Measurements from ENCODE around the gene DIP2C.

DIP2C gene

GRCh38 chr10:565676-566075 is 123.8 kb downstream of the DIP2C start:
- Histone ChIP-seq H3K27me3 (ENCODE audit: insufficient read depth, low read length) (no peaks in the 10 kb centered on the region), H3K4me3 (ENCODE audit: low read length) (no peak overlapping the region), H3K4me1 (ENCODE audit: insufficient read depth, low read length) (no peaks in the 10 kb centered on the region), H3K9ac (ENCODE audit: low read depth, low read length) (no peak overlapping the region), H3K27ac (ENCODE audit: low read length) (no peak overlapping the region), H3K9me3 (ENCODE audit: insufficient read depth, low read depth, low read length) (peaks cover 19% of the 10 kb centered on the region), H3K36me3 (ENCODE audit: insufficient read depth, low read depth, low read length) (no peaks in the 10 kb centered on the region)

- Histone ChIP-seq H3K27ac (ENCODE audit: low read length) (no peak overlapping the region), H3K36me3 (ENCODE audit: insufficient read depth, low read depth, low read length) (no peaks in the 10 kb centered on the region), H3K9me3 (ENCODE audit: insufficient read depth, low read depth, low read length) (peaks cover 19% of the 10 kb centered on the region), H3K9ac (ENCODE audit: low read depth, low read length) (no peak overlapping the region), H3K27me3 (ENCODE audit: insufficient read depth, low read length) (no peaks in the 10 kb centered on the region), H3K4me3 (ENCODE audit: low read length) (no peak overlapping the region), H3K4me1 (ENCODE audit: insufficient read depth, low read length) (no peaks in the 10 kb centered on the region)
Measured at GRCh38 chr10:565146-565545, 124.3 kb downstream of the DIP2C start.

- Histone ChIP-seq H3K4me3 (ENCODE audit: low read length) (no peak overlapping the region), H3K27ac (ENCODE audit: low read length) (no peak overlapping the region), H3K36me3 (ENCODE audit: insufficient read depth, low read depth, low read length) (no peaks in the 10 kb centered on the region), H3K4me1 (ENCODE audit: insufficient read depth, low read length) (peaks cover 8% of the 10 kb centered on the region; the same call in 1 of the 2 replicates), H3K9me3 (ENCODE audit: insufficient read depth, low read depth, low read length) (peaks cover 19% of the 10 kb centered on the region), H3K9ac (ENCODE audit: low read depth, low read length) (no peak overlapping the region), H3K27me3 (ENCODE audit: insufficient read depth, low read length) (no peaks in the 10 kb centered on the region)
Measured at GRCh38 chr10:563827-564226, 125.6 kb downstream of the DIP2C start.

GRCh38 chr10:562142-562541 is 127.3 kb downstream of the DIP2C start:
- no peak overlapping the region for H3K4me3 ChIP-seq (ENCODE audit: low read length)
- no peak overlapping the region for H3K27ac ChIP-seq (ENCODE audit: low read length)
- H3K27me3 ChIP-seq (ENCODE audit: insufficient read depth, low read length) = no peaks in the 10 kb centered on the region
- no peak overlapping the region for H3K9ac ChIP-seq (ENCODE audit: low read depth, low read length)
- H3K9me3 ChIP-seq (ENCODE audit: insufficient read depth, low read depth, low read length) = peaks cover 19% of the 10 kb centered on the region
- peaks cover 19% of the 10 kb centered on the region; the same call in 1 of the 2 replicates for H3K4me1 ChIP-seq (ENCODE audit: insufficient read depth, low read length)
- H3K36me3 ChIP-seq (ENCODE audit: insufficient read depth, low read depth, low read length) = no peaks in the 10 kb centered on the region

GRCh38 chr10:561721-562120 is 127.7 kb downstream of the DIP2C start:
- Histone ChIP-seq H3K27ac (ENCODE audit: low read length) (no peak overlapping the region), H3K9ac (ENCODE audit: low read depth, low read length) (no peak overlapping the region), H3K27me3 (ENCODE audit: insufficient read depth, low read length) (no peaks in the 10 kb centered on the region), H3K4me1 (ENCODE audit: insufficient read depth, low read length) (peaks cover 23% of the 10 kb centered on the region; the same call in 1 of the 2 replicates), H3K36me3 (ENCODE audit: insufficient read depth, low read depth, low read length) (no peaks in the 10 kb centered on the region), H3K4me3 (ENCODE audit: low read length) (no peak overlapping the region), H3K9me3 (ENCODE audit: insufficient read depth, low read depth, low read length) (peaks cover 19% of the 10 kb centered on the region)

- peaks cover 23% of the 10 kb centered on the region; the same call in 1 of the 2 replicates for H3K4me1 ChIP-seq (ENCODE audit: insufficient read depth, low read length)
- H3K27me3 ChIP-seq (ENCODE audit: insufficient read depth, low read length) = no peaks in the 10 kb centered on the region
- H3K4me3 ChIP-seq (ENCODE audit: low read length) = no peak overlapping the region
- no peaks in the 10 kb centered on the region for H3K36me3 ChIP-seq (ENCODE audit: insufficient read depth, low read depth, low read length)
- peaks cover 19% of the 10 kb centered on the region for H3K9me3 ChIP-seq (ENCODE audit: insufficient read depth, low read depth, low read length)
- no peak overlapping the region for H3K27ac ChIP-seq (ENCODE audit: low read length)
- no peak overlapping the region for H3K9ac ChIP-seq (ENCODE audit: low read depth, low read length)
Measured at GRCh38 chr10:560314-560992, 129.0 kb downstream of the DIP2C start.

- Histone ChIP-seq H3K27me3 (ENCODE audit: insufficient read depth, low read length) (no peaks in the 10 kb centered on the region), H3K9me3 (ENCODE audit: insufficient read depth, low read depth, low read length) (peaks cover 15% of the 10 kb centered on the region), H3K4me1 (ENCODE audit: insufficient read depth, low read length) (peaks cover 23% of the 10 kb centered on the region; the same call in 1 of the 2 replicates), H3K27ac (ENCODE audit: low read length) (no peak overlapping the region), H3K36me3 (ENCODE audit: insufficient read depth, low read depth, low read length) (no peaks in the 10 kb centered on the region), H3K9ac (ENCODE audit: low read depth, low read length) (no peak overlapping the region), H3K4me3 (ENCODE audit: low read length) (no peak overlapping the region)
Measured at GRCh38 chr10:559767-560047, 129.8 kb downstream of the DIP2C start.

GRCh38 chr10:558891-559766 is 130.3 kb downstream of the DIP2C start:
- H3K4me3 ChIP-seq (ENCODE audit: low read length) = no peak overlapping the region
- no peaks in the 10 kb centered on the region for H3K27me3 ChIP-seq (ENCODE audit: insufficient read depth, low read length)
- no peak overlapping the region for H3K27ac ChIP-seq (ENCODE audit: low read length)
- H3K9me3 ChIP-seq (ENCODE audit: insufficient read depth, low read depth, low read length) = peaks cover 10% of the 10 kb centered on the region; the same call in 1 of the 2 replicates
- no peak overlapping the region for H3K9ac ChIP-seq (ENCODE audit: low read depth, low read length)
- H3K36me3 ChIP-seq (ENCODE audit: insufficient read depth, low read depth, low read length) = no peaks in the 10 kb centered on the region
- H3K4me1 ChIP-seq (ENCODE audit: insufficient read depth, low read length) = peaks cover 23% of the 10 kb centered on the region; the same call in 1 of the 2 replicates

GRCh38 chr10:558364-558763 is 131.1 kb downstream of the DIP2C start:
- Histone ChIP-seq H3K4me1 (ENCODE audit: insufficient read depth, low read length) (peaks cover 23% of the 10 kb centered on the region; the same call in 1 of the 2 replicates), H3K9ac (ENCODE audit: low read depth, low read length) (no peak overlapping the region), H3K27me3 (ENCODE audit: insufficient read depth, low read length) (no peaks in the 10 kb centered on the region), H3K36me3 (ENCODE audit: insufficient read depth, low read depth, low read length) (no peaks in the 10 kb centered on the region), H3K4me3 (ENCODE audit: low read length) (no peak overlapping the region), H3K9me3 (ENCODE audit: insufficient read depth, low read depth, low read length) (peaks cover 2% of the 10 kb centered on the region; the same call in 1 of the 2 replicates), H3K27ac (ENCODE audit: low read length) (no peak overlapping the region)

GRCh38 chr10:557792-558328 is 131.6 kb downstream of the DIP2C start:
- H3K27me3 ChIP-seq (ENCODE audit: insufficient read depth, low read length) = no peaks in the 10 kb centered on the region
- H3K4me1 ChIP-seq (ENCODE audit: insufficient read depth, low read length) = peaks cover 23% of the 10 kb centered on the region; the same call in 1 of the 2 replicates
- H3K4me3 ChIP-seq (ENCODE audit: low read length) = no peak overlapping the region
- no peak overlapping the region for H3K27ac ChIP-seq (ENCODE audit: low read length)
- H3K9ac ChIP-seq (ENCODE audit: low read depth, low read length) = no peak overlapping the region
- H3K36me3 ChIP-seq (ENCODE audit: insufficient read depth, low read depth, low read length) = no peaks in the 10 kb centered on the region
- no peaks in the 10 kb centered on the region for H3K9me3 ChIP-seq (ENCODE audit: insufficient read depth, low read depth, low read length)

- Histone ChIP-seq H3K4me1 (ENCODE audit: insufficient read depth, low read length) (peaks cover 23% of the 10 kb centered on the region; the same call in 1 of the 2 replicates), H3K4me3 (ENCODE audit: low read length) (no peak overlapping the region), H3K27me3 (ENCODE audit: insufficient read depth, low read length) (no peaks in the 10 kb centered on the region), H3K36me3 (ENCODE audit: insufficient read depth, low read depth, low read length) (no peaks in the 10 kb centered on the region), H3K9me3 (ENCODE audit: insufficient read depth, low read depth, low read length) (no peaks in the 10 kb centered on the region), H3K27ac (ENCODE audit: low read length) (no peak overlapping the region), H3K9ac (ENCODE audit: low read depth, low read length) (no peak overlapping the region; the same call in 1 of the 2 replicates)
Measured at GRCh38 chr10:556971-557637, 132.4 kb downstream of the DIP2C start.

Measured in iPS-20b (cell line).